H1 (cell line): Measurements from ENCODE around the gene PLPPR3. TPM values are rescaled to one million over a fixed set of nuclear protein-coding genes. Genes with fewer than 3 reads are reported as not detected.

Experiments used
- CTCF ChIA-PET: fragments of 300-600 bp; sonication (Branson Sonifier 250); formaldehyde crosslinking; loops from one replicate; lab custom pipeline; 2021; ENCODE audit not compliant: partially characterized antibody; lab: Charles Lee
- POLR2A ChIA-PET: fragments of 300-600 bp; sonication (Branson Sonifier 250); formaldehyde crosslinking; loops from one replicate; lab custom pipeline; 2021; ENCODE audit warnings: inconsistent platforms; ENCODE audit not compliant: partially characterized antibody; lab: Charles Lee
- DNase-seq, 2 experiments: peaks; one replicate each; pipeline versions ENCODE4 v3.0.0 to v3.0.0-alpha.2; 2010 to 2022; ENCODE audit warnings: low spot score in 2 of 2, low read depth in 1 of 2, mixed read lengths in 1 of 2
- FAIRE-seq: peaks from 2 replicates; lab custom pipeline; 2011; peaks lifted over from hg19 to GRCh38; lab: Jason Lieb, UNC
- H2AFZ ChIP-seq: 2 replicates; pipeline ENCODE4 v1.8.1; 2012; ENCODE audit warnings: low read length, inconsistent platforms
- H2AK5ac ChIP-seq: 2 replicates; pipeline ENCODE4 v1.6.1; 2013; ENCODE audit warnings: low read depth, low read length
- H2BK120ac ChIP-seq: replicated peaks from 2 replicates; pipeline ENCODE3; 2013; ENCODE audit warnings: low read depth, low read length, inconsistent platforms
- H2BK12ac ChIP-seq: 2 replicates; pipeline ENCODE4 v1.6.1; 2013; ENCODE audit warnings: low read depth, low read length
- H2BK15ac ChIP-seq: 2 replicates; pipeline ENCODE4 v1.6.1; 2013; ENCODE audit warnings: low read length
- H2BK20ac ChIP-seq: 2 replicates; pipeline ENCODE4 v1.6.1; 2013; ENCODE audit warnings: low read length
- H2BK5ac ChIP-seq: 2 replicates; pipeline ENCODE4 v1.6.1; 2013; ENCODE audit warnings: low read depth, low read length
- H3K14ac ChIP-seq: 2 replicates; pipeline ENCODE4 v1.6.1; 2013; ENCODE audit warnings: inconsistent platforms; ENCODE audit not compliant: insufficient read length
- H3K18ac ChIP-seq: 2 replicates; pipeline ENCODE4 v1.6.1; 2013; ENCODE audit warnings: low read length; ENCODE audit errors: extremely low read depth
- H3K23ac ChIP-seq: 2 replicates; pipeline ENCODE4 v1.6.1; 2013; ENCODE audit warnings: inconsistent platforms; ENCODE audit not compliant: insufficient read length
- H3K23me2 ChIP-seq: 2 replicates; pipeline ENCODE4 v1.6.1; 2013; ENCODE audit warnings: low read depth, low read length
- H3K27ac ChIP-seq: 2 replicates; pipeline ENCODE4 v1.6.1; 2011; ENCODE audit warnings: low read depth, low read length, inconsistent platforms
- H3K27me3 ChIP-seq, 4 experiments: replicated peaks in 1 of 4; 1 replicate in 1 of 4; 2 replicates in 3 of 4; pipeline versions ENCODE4 v1.6.1 to v1.8.1; 2011 to 2013; ENCODE audit warnings: low read length in 3 of 4, mild to moderate bottlenecking in 3 of 4, inconsistent platforms in 2 of 4, mixed read lengths in 2 of 4, moderate library complexity in 1 of 4; ENCODE audit not compliant: control insufficient read depth in 3 of 4, insufficient read depth in 3 of 4; ENCODE audit errors: extremely low read depth in 1 of 4
- H3K36me3 ChIP-seq, 4 experiments: 2 replicates each; pipeline versions ENCODE4 v1.6.1 to v1.8.1; 2011 to 2013; ENCODE audit warnings: mild to moderate bottlenecking in 4 of 4, low read length in 3 of 4, moderate library complexity in 2 of 4, control low read depth in 1 of 4, inconsistent platforms in 1 of 4; ENCODE audit not compliant: insufficient read depth in 4 of 4, control insufficient read depth in 2 of 4
- H3K4ac ChIP-seq: replicated peaks from 2 replicates; pipeline ENCODE3; 2013; ENCODE audit warnings: low read length, low read depth, mixed read lengths, inconsistent platforms; ENCODE audit not compliant: insufficient read length
- H3K4me1 ChIP-seq, 4 experiments: replicated peaks in 1 of 4; 1 replicate in 1 of 4; 2 replicates in 3 of 4; pipeline versions ENCODE4 v1.6.1 to v1.8.1; 2011 to 2013; ENCODE audit warnings: low read length in 3 of 4, inconsistent platforms in 2 of 4, mixed read lengths in 1 of 4; ENCODE audit not compliant: insufficient read depth in 4 of 4, control insufficient read depth in 3 of 4
- H3K4me2 ChIP-seq, 2 experiments: 2 replicates each; pipeline versions ENCODE4 v1.6.1 to v1.8.1; 2011 to 2013; ENCODE audit warnings: low read depth in 2 of 2, low read length in 2 of 2, control low read depth in 1 of 2, inconsistent platforms in 1 of 2, mild to moderate bottlenecking in 1 of 2; ENCODE audit not compliant: insufficient read depth in 1 of 2
- H3K4me3 ChIP-seq, 4 experiments: fragments of 200-600, 300-600 bp in 1 of 4; sonication (generic), shearing (Covaris generic), sonication (Bioruptor Twin) in 1 of 4; 2 replicates each; pipeline versions ENCODE4 v1.5.1 to v1.8.1; 2011 to 2016; ENCODE audit warnings: low read length in 4 of 4, low read depth in 3 of 4, control low read depth in 2 of 4, inconsistent platforms in 2 of 4, mild to moderate bottlenecking in 2 of 4, mixed read lengths in 1 of 4, moderate library complexity in 1 of 4; ENCODE audit not compliant: insufficient read depth in 2 of 4; ENCODE audit errors: extremely low read depth in 1 of 4
- H3K56ac ChIP-seq: replicated peaks from 2 replicates; pipeline ENCODE3; 2013; ENCODE audit warnings: low read depth, mild to moderate bottlenecking, mixed read lengths, low read length, inconsistent platforms; ENCODE audit not compliant: insufficient read length
- H3K79me1 ChIP-seq: 2 replicates; pipeline ENCODE4 v1.6.1; 2013; ENCODE audit warnings: low read depth, low read length, control low read depth
- H3K79me2 ChIP-seq, 2 experiments: 2 replicates each; pipeline versions ENCODE4 v1.6.1 to v1.8.1; 2012 to 2013; ENCODE audit warnings: low read length in 2 of 2, mild to moderate bottlenecking in 2 of 2, inconsistent platforms in 1 of 2; ENCODE audit not compliant: insufficient read depth in 2 of 2, control insufficient read depth in 1 of 2
- H3K9ac ChIP-seq, 4 experiments: replicated peaks in 1 of 4; 1 replicate in 1 of 4; 2 replicates in 3 of 4; pipeline versions ENCODE4 v1.6.1 to v1.8.1; 2011 to 2013; ENCODE audit warnings: low read depth in 3 of 4, low read length in 3 of 4, control low read depth in 2 of 4, mild to moderate bottlenecking in 2 of 4, moderate library complexity in 2 of 4, inconsistent platforms in 1 of 4; ENCODE audit errors: extremely low read depth in 1 of 4
- H3K9me3 ChIP-seq, 2 experiments: 2 replicates each; pipeline versions ENCODE4 v1.6.1 to v1.8.1; 2012 to 2013; ENCODE audit warnings: mild to moderate bottlenecking in 2 of 2, moderate library complexity in 2 of 2, control low read depth in 1 of 2, inconsistent platforms in 1 of 2, low read depth in 1 of 2, low read length in 1 of 2, mixed read lengths in 1 of 2; ENCODE audit not compliant: insufficient read depth in 2 of 2
- H4K20me1 ChIP-seq, 2 experiments: replicated peaks in 1 of 2; 2 replicates each; pipeline versions ENCODE3 to v1.8.1; 2011 to 2013; ENCODE audit warnings: inconsistent platforms in 2 of 2, low read length in 2 of 2, mild to moderate bottlenecking in 1 of 2; ENCODE audit not compliant: insufficient read depth in 2 of 2, control insufficient read depth in 1 of 2
- H4K5ac ChIP-seq: 2 replicates; pipeline ENCODE4 v1.6.1; 2013; ENCODE audit warnings: low read length, low read depth, mixed read lengths, inconsistent platforms; ENCODE audit not compliant: insufficient read length
- H4K8ac ChIP-seq: 2 replicates; pipeline ENCODE4 v1.8.0; 2013; ENCODE audit warnings: mild to moderate bottlenecking, moderate library complexity, low read length, inconsistent platforms; ENCODE audit not compliant: insufficient read depth; ENCODE audit errors: extremely low read depth
- H4K91ac ChIP-seq: replicated peaks from 2 replicates; pipeline ENCODE3; 2013; ENCODE audit warnings: low read length, mixed read lengths, inconsistent platforms; ENCODE audit not compliant: insufficient read length
- CHD1 ChIP-seq: IDR thresholded peaks from 2 replicates; pipeline ENCODE4 v1.6.1; 2012; ENCODE audit warnings: low read depth, low read length, improper control_type of control experiment
- CTCF ChIP-seq, 3 experiments: IDR thresholded peaks; 1 replicate in 2 of 3; 2 replicates in 1 of 3; pipeline versions ENCODE4 v1.5.1 to v1.6.1; 2011; ENCODE audit warnings: low read length in 3 of 3, mild to moderate bottlenecking in 3 of 3, inconsistent platforms in 2 of 3, low read depth in 1 of 3, moderate library complexity in 1 of 3; ENCODE audit not compliant: insufficient read depth in 1 of 3; ENCODE audit errors: control extremely low read depth in 1 of 3
- POLR2A ChIP-seq, 2 experiments: IDR thresholded peaks; 1 replicate in 1 of 2; 2 replicates in 1 of 2; pipeline ENCODE4 v1.6.1; 2011; ENCODE audit warnings: low read depth in 2 of 2, low read length in 2 of 2, mild to moderate bottlenecking in 2 of 2; ENCODE audit errors: control extremely low read depth in 1 of 2
- POLR2AphosphoS5 ChIP-seq: IDR thresholded peaks from 2 replicates; pipeline ENCODE4 v1.6.1; 2011; ENCODE audit warnings: low read depth, low read length
- TBP ChIP-seq: IDR thresholded peaks from 2 replicates; pipeline ENCODE4 v1.6.1; 2011; ENCODE audit warnings: low read depth, low read length, improper control_type of control experiment
- TEAD4 ChIP-seq: IDR thresholded peaks from 2 replicates; pipeline ENCODE4 v1.6.1; 2012; ENCODE audit warnings: low read depth, low read length, inconsistent platforms, mixed read lengths
- YY1 ChIP-seq: IDR thresholded peaks from 2 replicates; pipeline ENCODE4 v1.6.1; 2011; ENCODE audit warnings: low read depth, mild to moderate bottlenecking, low read length
- ZNF274 ChIP-seq: IDR thresholded peaks from 2 replicates; pipeline ENCODE4 v1.7.0; 2012; ENCODE audit warnings: low read length, borderline replicate concordance; ENCODE audit errors: extremely low read depth
- WGBS, 2 experiments: shearing (Covaris generic) in 1 of 2; methylation state at CpG; one replicate each; pipeline versions ENCODE4 v1.1.6 to v1.1.7; 2013 to 2015; ENCODE audit warnings: low lambda C conversion rate in 2 of 2, mixed read lengths in 2 of 2, inconsistent platforms in 1 of 2, low coverage in 1 of 2, missing lambda C conversion rate in 1 of 2; ENCODE audit not compliant: insufficient replicate concordance in 2 of 2, insufficient coverage in 1 of 2, insufficient read length in 1 of 2; ENCODE audit errors: extremely low coverage in 1 of 2, missing lambda C conversion rate in 1 of 2; 5-methylcytosine and 5-hydroxymethylcytosine counted together
- polyA plus RNA-seq, 7 experiments: library from polyadenylated mRNA; depleted of rRNA in 3 of 7; stranded (reverse) in 5 of 7; unstranded in 2 of 7; fragments of >200 nt in 5 of 7; fragments of 200-250 nt in 2 of 7; gene quantifications; 1 replicate in 5 of 7; 2 replicates in 1 of 7; 4 replicates in 1 of 7; pipeline versions ENCODE4 v1.2.1 to v1.2.3, GENCODE V29; 2011 to 2013; ENCODE audit warnings: missing spikeins in 2 of 7, mixed read lengths in 2 of 7
- total RNA-seq: library from RNA; stranded (reverse); fragmentation: NEBNext Ultra II Directional; extraction: Animal tissue kit (Norgen Biotek cat#: 25700); gene quantifications from 2 replicates; pipeline ENCODE4 v1.2.1, GENCODE V29; 2021

PLPPR3 gene
- total and polyA plus RNA-seq, 2 of the 8 experiments (the other 6 are each of a cell fraction or from before 2014, with no cell fraction given): 71.7 to 76.4 TPM

GRCh38 chr19:799076-799881, 22.5 kb downstream of the PLPPR3 start:
- Histone ChIP-seq H3K56ac (no peak overlapping the region), H4K91ac (no peak overlapping the region), H4K5ac (no peak overlapping the region), H3K14ac (no peak overlapping the region), H4K20me1 (peaks cover 53 to 54% of the 10 kb centered on the region in 2 experiments), H3K9me3 (no peaks in the 10 kb centered on the region), H2BK15ac (no peak overlapping the region), H3K4me1 (peaks cover 0 to 29% (median 16%) of the 10 kb centered on the region in 4 experiments; a peak in 6 of 7 replicates), H2AK5ac (no peak overlapping the region), H3K36me3 (peaks cover 12 to 37% (median 32%) of the 10 kb centered on the region in 4 experiments; a peak in 7 of 8 replicates), H2AFZ (no peak overlapping the region), H3K79me2 (peaks cover 62 to 65% of the 10 kb centered on the region in 2 experiments), H3K4ac (no peak overlapping the region), H3K23ac (no peak overlapping the region), H3K23me2 (peaks cover 10% of the 10 kb centered on the region; the same call in 1 of the 2 replicates), H3K27ac (peak overlapping the region; percentile 75; the same call in 1 of the 2 replicates), H3K4me3 (peak overlapping the region; percentile 88 to 100 (median 96)), H3K18ac (no peak overlapping the region; the same call in 1 of the 2 replicates), H3K9ac (peak overlapping the region; percentile 86 to 98 (median 93)), H4K8ac (no peak overlapping the region; the same call in 1 of the 2 replicates), H2BK12ac (no peak overlapping the region), H3K27me3 (no peaks in the 10 kb centered on the region), H2BK5ac (peak overlapping the region; percentile 71), H3K79me1 (peaks cover 10% of the 10 kb centered on the region; the same call in 1 of the 2 replicates), H3K4me2 (peak overlapping the region; percentile 62 to 93), H2BK120ac (no peak overlapping the region), H2BK20ac (no peak overlapping the region)
- ChIA-PET POLR2A (interaction anchor here (0.5 to 16.9 kb wide), 28 partner anchors 9 to 268 kb away, joined by 3 to 277 read pairs (median 6); partner anchors contain the start of genes AZU1, BSG, CDC34 and CNN2), CTCF (interaction anchor here (0.6 to 2.3 kb wide), 10 partner anchors 10 to 185 kb away, joined by 3 to 10 read pairs (median 3); partner anchors contain the start of gene WDR18)
- WGBS, 2 experiments: 32% methylated on average over 28 of the region's 28 CpGs; no CpG with 5 or more reads in 1 of the 2 experiments
- FAIRE-seq: no peak
- peak in 1 of 2 experiments; percentile 67 for DNase-seq
- TF ChIP-seq ZNF274: no peak
- TF ChIP-seq CHD1: no peak
- 0 out of 2 replicates have a peak, but pooled peaks have one; percentile 23 for TF ChIP-seq TEAD4
- peak; percentile 41 for TF ChIP-seq POLR2AphosphoS5
- no peak for TF ChIP-seq POLR2A (IDR thresholded peaks at IDR 0.05; ENCODE audit: control extremely low read depth in 1 of 2, low read depth in 2 of 2, low read length in 2 of 2)
- peak; percentile 19; the same call in 1 of the 2 replicates for TF ChIP-seq YY1
- TF ChIP-seq TBP: peak; percentile 27; the same call in 1 of the 2 replicates
- peak; percentile 20 to 25 (median 24) for TF ChIP-seq CTCF (IDR thresholded peaks at IDR 0.05; ENCODE audit: control extremely low read depth in 1 of 3, insufficient read depth in 1 of 3, low read depth in 1 of 3, low read length in 3 of 3)
